Keratinocyte (primary cell): Measurements from ENCODE around the gene PDE10A. TPM values are rescaled to one million over a fixed set of nuclear protein-coding genes. Genes with fewer than 3 reads are reported as not detected.

Source experiments
- DNase-seq: peaks from one replicate; pipeline ENCODE4 v3.0.0-alpha.2; 2011; ENCODE audit warnings: low read depth, missing footprints, low spot score
- FAIRE-seq: peaks from 2 replicates; lab custom pipeline; 2011; peaks lifted over from hg19 to GRCh38; lab: Jason Lieb, UNC
- H2AFZ ChIP-seq: 2 replicates; pipeline ENCODE4 v1.6.0; 2012; ENCODE audit warnings: low read length, control low read depth, inconsistent platforms; ENCODE audit not compliant: control insufficient read depth
- H3K27ac ChIP-seq: 2 replicates; pipeline ENCODE4 v1.5.1; 2011; ENCODE audit warnings: low read length; ENCODE audit not compliant: control insufficient read depth, insufficient read depth
- H3K27me3 ChIP-seq: 3 replicates; pipeline ENCODE4 v1.6.0; 2011; ENCODE audit warnings: low read length; ENCODE audit not compliant: control insufficient read depth, insufficient read depth; ENCODE audit errors: extremely low read depth
- H3K36me3 ChIP-seq, 2 experiments: 2 replicates in 1 of 2; 3 replicates in 1 of 2; pipeline ENCODE4 v1.5.1; 2011; ENCODE audit warnings: low read length in 2 of 2, mild to moderate bottlenecking in 1 of 2; ENCODE audit not compliant: control insufficient read depth in 2 of 2, insufficient read depth in 2 of 2; ENCODE audit errors: extremely low read depth in 1 of 2
- H3K4me1 ChIP-seq: 3 replicates; pipeline ENCODE4 v1.5.1; 2011; ENCODE audit warnings: low read length; ENCODE audit not compliant: control insufficient read depth, insufficient read depth; ENCODE audit errors: extremely low read depth
- H3K4me2 ChIP-seq: 3 replicates; pipeline ENCODE4 v1.6.0; 2011; ENCODE audit warnings: low read depth, low read length; ENCODE audit not compliant: control insufficient read depth, insufficient read depth; ENCODE audit errors: extremely low read depth
- H3K4me3 ChIP-seq, 3 experiments: fragments of 200-600 bp in 1 of 3; sonication (generic) in 1 of 3; 2 replicates in 2 of 3; 3 replicates in 1 of 3; pipeline ENCODE4 v1.5.1; 2011 to 2016; ENCODE audit warnings: low read length in 3 of 3, mild to moderate bottlenecking in 3 of 3, control low read depth in 2 of 3, inconsistent platforms in 1 of 3, low read depth in 1 of 3, mixed read lengths in 1 of 3, mixed run types in 1 of 3, moderate library complexity in 1 of 3; ENCODE audit not compliant: control insufficient read depth in 2 of 3, insufficient read depth in 2 of 3; ENCODE audit errors: extremely low read depth in 1 of 3
- H3K79me2 ChIP-seq: 2 replicates; pipeline ENCODE4 v1.6.0; 2012; ENCODE audit warnings: low read length; ENCODE audit not compliant: control insufficient read depth, insufficient read depth
- H3K9ac ChIP-seq: 3 replicates; pipeline ENCODE4 v1.6.0; 2011; ENCODE audit warnings: low read length; ENCODE audit not compliant: control insufficient read depth, insufficient read depth; ENCODE audit errors: extremely low read depth
- H3K9me1 ChIP-seq: 3 replicates; pipeline ENCODE4 v1.6.0; 2011; ENCODE audit warnings: low read length; ENCODE audit not compliant: control insufficient read depth, insufficient read depth; ENCODE audit errors: extremely low read depth
- H3K9me3 ChIP-seq: 2 replicates; pipeline ENCODE4 v1.5.1; 2012; ENCODE audit warnings: low read depth, low read length; ENCODE audit not compliant: control insufficient read depth
- H4K20me1 ChIP-seq: 3 replicates; pipeline ENCODE4 v1.6.0; 2011; ENCODE audit warnings: low read length; ENCODE audit not compliant: control insufficient read depth, insufficient read depth; ENCODE audit errors: extremely low read depth
- CTCF ChIP-seq, 3 experiments: IDR thresholded peaks in 1 of 3; conservative IDR thresholded peaks in 1 of 3; optimal IDR thresholded peaks in 1 of 3; 2 replicates in 2 of 3; 3 replicates in 1 of 3; pipeline versions ENCODE3 to v1.5.1; 2011; ENCODE audit warnings: low read length in 3 of 3, mild to moderate bottlenecking in 3 of 3, moderate library complexity in 2 of 3, control low read depth in 1 of 3, inconsistent platforms in 1 of 3; ENCODE audit not compliant: insufficient read depth in 2 of 3; ENCODE audit errors: extremely low read depth in 1 of 3
- EZH2 ChIP-seq: IDR thresholded peaks from one replicate; pipeline ENCODE4 v1.6.1; 2012; ENCODE audit warnings: inconsistent platforms, mild to moderate bottlenecking, low read length, moderate library complexity
- dilution Hi-C: fragments of 300-500 bp; cut with MboI; formaldehyde crosslinking; loops from one replicate; pipeline ENCODE4 v1.7.0; 2020; ENCODE audit warnings: low sequenced_read_pairs; ENCODE audit not compliant: extremely low pct_ligation_motif_present
- polyA plus RNA-seq, 5 experiments: library from polyadenylated mRNA; depleted of rRNA in 3 of 5; stranded (reverse) in 3 of 5; stranded (forward) in 1 of 5; unstranded in 1 of 5; fragments of >200 nt; gene quantifications; 1 replicate in 1 of 5; 2 replicates in 3 of 5; 3 replicates in 1 of 5; pipeline versions ENCODE4 v1.2.1 to v1.2.3, GENCODE V29; 2011 to 2012; ENCODE audit warnings: missing spikeins in 2 of 5, low read depth in 1 of 5, low replicate concordance in 1 of 5

PDE10A gene
- polyA plus RNA-seq, 1 donor (not counting 4 experiments of a cell fraction or from before 2014, with no cell fraction given) = not detected

GRCh38 chr6:165548450-165548849, 114.6 kb downstream of the PDE10A start:
- no peaks in the 10 kb centered on the region for H4K20me1 ChIP-seq
- H3K4me3 ChIP-seq = no peak overlapping the region

GRCh38 chr6:165545806-165546205, 117.2 kb downstream of the PDE10A start:
- H2AFZ ChIP-seq = no peak overlapping the region
- H3K27ac ChIP-seq = no peak overlapping the region
- H3K4me3 ChIP-seq = no peak overlapping the region
- TF ChIP-seq CTCF (optimal IDR thresholded peaks at IDR 0.05 in 1 of 3, IDR thresholded peaks at IDR 0.05 in 1 of 3, conservative IDR thresholded peaks at IDR 0.05 in 1 of 3; ENCODE audit: extremely low read depth in 1 of 3, insufficient read depth in 2 of 3, low read length in 3 of 3) (no peak), EZH2 (no peak)
- dilution Hi-C loops = no loop called here
- H3K79me2 ChIP-seq = no peaks in the 10 kb centered on the region
- DNase-seq = no peak
- no peak overlapping the region for H3K4me2 ChIP-seq
- no peaks in the 10 kb centered on the region for H3K27me3 ChIP-seq
- H3K4me1 ChIP-seq = no peaks in the 10 kb centered on the region
- no peak for FAIRE-seq
- no peaks in the 10 kb centered on the region for H3K9me3 ChIP-seq
- no peak overlapping the region for H3K9ac ChIP-seq
- H3K9me1 ChIP-seq = no peaks in the 10 kb centered on the region
- H4K20me1 ChIP-seq = no peaks in the 10 kb centered on the region
- no peaks in the 10 kb centered on the region for H3K36me3 ChIP-seq

More at GRCh38 chr6:165548450-165548849, 114.6 kb downstream of the PDE10A start:
- Histone ChIP-seq H3K9me3 (no peaks in the 10 kb centered on the region), H3K27me3 (no peaks in the 10 kb centered on the region), H3K4me1 (no peaks in the 10 kb centered on the region), H3K79me2 (no peaks in the 10 kb centered on the region), H3K9ac (no peak overlapping the region), H3K36me3 (no peaks in the 10 kb centered on the region), H3K9me1 (no peaks in the 10 kb centered on the region), H2AFZ (no peak overlapping the region), H3K4me2 (no peak overlapping the region), H3K27ac (no peak overlapping the region)
- TF ChIP-seq CTCF (optimal IDR thresholded peaks at IDR 0.05 in 1 of 3, IDR thresholded peaks at IDR 0.05 in 1 of 3, conservative IDR thresholded peaks at IDR 0.05 in 1 of 3; ENCODE audit: extremely low read depth in 1 of 3, insufficient read depth in 2 of 3, low read length in 3 of 3) = no peak
- no peak for TF ChIP-seq EZH2
- FAIRE-seq (no peak), DNase-seq (no peak)
- dilution Hi-C loops = no loop called here
